ENCODE results near the gene FBXO38.

FBXO38 gene

GRCh38 chr5:148445578-148445977 lies 61.8 kb downstream of the FBXO38 start:
- no peak for DNase-seq (ENCODE audit: low spot score)
- TF ChIP-seq, protein P1, sequence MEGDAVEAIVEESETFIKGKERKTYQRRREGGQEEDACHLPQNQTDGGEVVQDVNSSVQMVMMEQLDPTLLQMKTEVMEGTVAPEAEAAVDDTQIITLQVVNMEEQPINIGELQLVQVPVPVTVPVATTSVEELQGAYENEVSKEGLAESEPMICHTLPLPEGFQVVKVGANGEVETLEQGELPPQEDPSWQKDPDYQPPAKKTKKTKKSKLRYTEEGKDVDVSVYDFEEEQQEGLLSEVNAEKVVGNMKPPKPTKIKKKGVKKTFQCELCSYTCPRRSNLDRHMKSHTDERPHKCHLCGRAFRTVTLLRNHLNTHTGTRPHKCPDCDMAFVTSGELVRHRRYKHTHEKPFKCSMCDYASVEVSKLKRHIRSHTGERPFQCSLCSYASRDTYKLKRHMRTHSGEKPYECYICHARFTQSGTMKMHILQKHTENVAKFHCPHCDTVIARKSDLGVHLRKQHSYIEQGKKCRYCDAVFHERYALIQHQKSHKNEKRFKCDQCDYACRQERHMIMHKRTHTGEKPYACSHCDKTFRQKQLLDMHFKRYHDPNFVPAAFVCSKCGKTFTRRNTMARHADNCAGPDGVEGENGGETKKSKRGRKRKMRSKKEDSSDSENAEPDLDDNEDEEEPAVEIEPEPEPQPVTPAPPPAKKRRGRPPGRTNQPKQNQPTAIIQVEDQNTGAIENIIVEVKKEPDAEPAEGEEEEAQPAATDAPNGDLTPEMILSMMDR (IDR thresholded peaks at IDR 0.05; ENCODE audit: extremely low read depth, insufficient read depth, missing control alignments): no peak
- in situ Hi-C loops (cut with MboI; ENCODE audit: low pct_unique_long_range_greater_than_20kb, low sequenced_read_pairs, unreplicated experiment): no loop called here

DNA sequence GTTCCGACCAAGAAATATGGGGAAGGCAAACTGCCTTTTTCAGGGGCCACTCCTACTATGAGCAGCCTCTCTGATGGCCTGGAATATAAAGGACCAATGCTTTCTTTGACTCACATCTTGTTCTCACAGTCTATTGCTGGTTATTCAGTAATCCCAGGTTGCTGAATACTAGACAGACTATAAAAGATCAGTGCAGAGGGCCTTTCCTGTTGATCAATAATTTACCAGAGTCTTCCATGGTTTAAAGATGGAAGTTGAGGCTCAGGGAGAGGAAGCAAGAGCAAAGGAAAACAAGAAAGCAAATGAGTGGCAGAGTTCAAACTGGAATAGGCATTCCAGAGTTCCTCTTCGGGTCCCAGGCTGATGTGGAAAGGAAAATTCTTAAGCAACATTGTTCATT lies 62.9 kb downstream of the FBXO38 start:
- no peak for DNase-seq (ENCODE audit: low spot score)
- in situ Hi-C loops (cut with MboI; ENCODE audit: low pct_unique_long_range_greater_than_20kb, low sequenced_read_pairs, unreplicated experiment): no loop called here
- TF ChIP-seq, protein P1 (IDR thresholded peaks at IDR 0.05; ENCODE audit: extremely low read depth, insufficient read depth, missing control alignments): no peak

DNA sequence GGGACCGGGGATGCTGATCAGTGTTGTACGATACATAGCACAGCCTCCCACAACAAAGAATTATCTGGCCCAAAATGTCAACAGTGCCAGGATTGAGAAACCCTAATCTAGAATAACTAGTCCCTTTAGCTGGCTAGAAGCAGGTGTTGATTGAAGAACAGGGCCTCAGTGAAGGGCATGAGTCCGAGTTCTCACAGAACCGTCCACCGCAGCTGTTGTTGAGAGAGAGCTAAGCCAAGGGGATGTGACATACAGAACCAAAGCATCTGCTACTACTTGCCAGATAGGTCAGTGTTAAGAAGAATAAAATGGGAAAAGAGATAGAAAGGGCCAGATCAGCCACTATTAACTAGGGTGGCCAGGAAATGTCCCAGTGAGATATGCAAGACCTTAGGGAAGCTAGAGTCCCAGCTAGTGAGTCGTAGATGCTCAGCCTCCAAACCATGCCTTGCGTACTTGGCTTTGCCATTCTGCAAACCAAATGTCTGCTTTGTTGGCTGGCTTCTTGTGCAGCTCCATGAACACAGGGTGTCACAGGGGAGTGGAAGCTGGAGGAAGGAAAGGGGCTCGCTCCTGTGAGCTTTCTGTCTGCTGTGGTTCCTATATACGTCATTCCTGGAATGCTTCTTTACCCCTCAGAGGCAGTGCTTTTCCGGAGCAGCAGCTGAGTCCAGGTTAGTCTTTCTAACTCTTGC lies 68.9 kb downstream of the FBXO38 start:
- no peak for DNase-seq (ENCODE audit: low spot score)
- TF ChIP-seq, protein P1 (IDR thresholded peaks at IDR 0.05; ENCODE audit: extremely low read depth, insufficient read depth, missing control alignments): no peak
- in situ Hi-C loops (cut with MboI; ENCODE audit: low pct_unique_long_range_greater_than_20kb, low sequenced_read_pairs, unreplicated experiment): no loop called here

DNA sequence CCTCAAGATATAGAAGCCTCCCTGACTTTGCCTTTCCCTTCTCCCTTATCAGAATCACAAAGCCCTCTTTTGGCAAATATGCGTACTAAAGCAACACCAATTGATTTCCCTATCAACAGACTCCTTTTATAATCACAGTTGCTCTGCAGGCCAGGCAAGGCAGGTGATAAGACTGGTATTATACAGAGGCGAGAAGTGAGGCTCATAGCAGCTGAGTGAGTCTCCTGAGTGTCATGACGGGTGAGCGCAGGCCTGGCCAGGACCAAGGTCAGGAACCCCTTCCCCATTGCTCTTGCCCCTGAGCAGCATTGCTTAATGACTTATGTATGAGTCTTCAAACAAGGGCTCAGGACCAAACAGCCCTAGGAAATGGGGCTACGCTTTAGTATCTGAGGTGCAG lies 70.8 kb downstream of the FBXO38 start:
- in situ Hi-C loops (cut with MboI; ENCODE audit: low pct_unique_long_range_greater_than_20kb, low sequenced_read_pairs, unreplicated experiment): no loop called here
- no peak for DNase-seq (ENCODE audit: low spot score)

GRCh38 chr5:148455185-148455584 lies 71.4 kb downstream of the FBXO38 start:
- TF ChIP-seq, protein P1 (IDR thresholded peaks at IDR 0.05; ENCODE audit: extremely low read depth, insufficient read depth, missing control alignments): no peak
- in situ Hi-C loops (cut with MboI; ENCODE audit: low pct_unique_long_range_greater_than_20kb, low sequenced_read_pairs, unreplicated experiment): no loop called here
- no peak for DNase-seq (ENCODE audit: low spot score)

More for the DNA sequence above, 70.8 kb downstream of the FBXO38 start:
- TF ChIP-seq, protein P1 (IDR thresholded peaks at IDR 0.05; ENCODE audit: extremely low read depth, insufficient read depth, missing control alignments): no peak

GRCh38 chr5:148457183-148457620 lies 73.4 kb downstream of the FBXO38 start:
- TF ChIP-seq, protein P1 (IDR thresholded peaks at IDR 0.05; ENCODE audit: extremely low read depth, insufficient read depth, missing control alignments): no peak
- no peak for DNase-seq (ENCODE audit: low spot score)
- in situ Hi-C loops (cut with MboI; ENCODE audit: low pct_unique_long_range_greater_than_20kb, low sequenced_read_pairs, unreplicated experiment): no loop called here
